ENCODE results near the gene SLC6A3.

DNA sequence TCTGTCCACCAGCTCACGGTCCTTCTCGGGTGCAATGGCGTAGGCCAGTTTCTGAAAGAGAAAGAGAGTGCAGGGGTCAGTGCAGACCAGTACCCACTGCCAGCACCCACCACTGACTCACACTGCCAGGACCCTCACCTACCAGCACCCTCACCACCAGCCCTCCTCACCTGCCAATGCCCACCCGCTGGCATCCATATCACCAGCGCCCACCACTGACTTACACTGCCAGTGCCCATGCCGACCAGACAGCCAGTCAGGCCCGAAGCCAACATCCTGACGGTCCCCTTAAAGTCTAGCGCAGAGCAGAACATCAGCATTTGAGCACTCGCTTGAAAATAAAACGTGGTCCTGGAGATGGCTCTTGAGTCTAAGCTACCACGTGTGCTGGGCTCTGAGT lies 44.3 kb downstream of the SLC6A3 start:
- TF ChIP-seq, protein P1, sequence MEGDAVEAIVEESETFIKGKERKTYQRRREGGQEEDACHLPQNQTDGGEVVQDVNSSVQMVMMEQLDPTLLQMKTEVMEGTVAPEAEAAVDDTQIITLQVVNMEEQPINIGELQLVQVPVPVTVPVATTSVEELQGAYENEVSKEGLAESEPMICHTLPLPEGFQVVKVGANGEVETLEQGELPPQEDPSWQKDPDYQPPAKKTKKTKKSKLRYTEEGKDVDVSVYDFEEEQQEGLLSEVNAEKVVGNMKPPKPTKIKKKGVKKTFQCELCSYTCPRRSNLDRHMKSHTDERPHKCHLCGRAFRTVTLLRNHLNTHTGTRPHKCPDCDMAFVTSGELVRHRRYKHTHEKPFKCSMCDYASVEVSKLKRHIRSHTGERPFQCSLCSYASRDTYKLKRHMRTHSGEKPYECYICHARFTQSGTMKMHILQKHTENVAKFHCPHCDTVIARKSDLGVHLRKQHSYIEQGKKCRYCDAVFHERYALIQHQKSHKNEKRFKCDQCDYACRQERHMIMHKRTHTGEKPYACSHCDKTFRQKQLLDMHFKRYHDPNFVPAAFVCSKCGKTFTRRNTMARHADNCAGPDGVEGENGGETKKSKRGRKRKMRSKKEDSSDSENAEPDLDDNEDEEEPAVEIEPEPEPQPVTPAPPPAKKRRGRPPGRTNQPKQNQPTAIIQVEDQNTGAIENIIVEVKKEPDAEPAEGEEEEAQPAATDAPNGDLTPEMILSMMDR (IDR thresholded peaks at IDR 0.05), result no peak
- TF ChIP-seq POLR2A (IDR thresholded peaks at IDR 0.05) (no peak), EP300 (IDR thresholded peaks at IDR 0.05) (no peak)

Data from tibial nerve (tissue), 4 donors.